Small intestine (tissue), 7 donors: ENCODE measurements around the gene JMJD1C. TPM values are rescaled to one million over a fixed set of nuclear protein-coding genes. Genes with fewer than 3 reads are reported as not detected.

Source experiments
- DNase-seq, 2 donors: peaks; one replicate each; pipeline versions ENCODE4 v3.0.0 to v3.0.0-alpha.2; 2013
- FAIRE-seq: peaks from 2 replicates; lab custom pipeline; 2012; peaks lifted over from hg19 to GRCh38; lab: Jason Lieb, UNC
- H3K27ac ChIP-seq, 3 donors: one replicate each; pipeline ENCODE4 v1.5.1; 2013; ENCODE audit warnings: low read length in 2 of 3, mild to moderate bottlenecking in 2 of 3, control low read depth in 1 of 3, inconsistent platforms in 1 of 3, low read depth in 1 of 3, moderate library complexity in 1 of 3
- H3K27me3 ChIP-seq, 3 donors: one replicate each; pipeline ENCODE4 v1.6.1; 2013; ENCODE audit warnings: low read length in 3 of 3, inconsistent platforms in 1 of 3; ENCODE audit not compliant: control insufficient read depth in 3 of 3, insufficient read depth in 3 of 3
- H3K36me3 ChIP-seq, 3 donors: one replicate each; pipeline ENCODE4 v1.6.1; 2013; ENCODE audit warnings: low read length in 3 of 3, inconsistent platforms in 1 of 3, low read depth in 1 of 3, mild to moderate bottlenecking in 1 of 3, moderate library complexity in 1 of 3; ENCODE audit not compliant: control insufficient read depth in 3 of 3, insufficient read depth in 2 of 3
- H3K4me1 ChIP-seq, 3 donors: one replicate each; pipeline ENCODE4 v1.6.1; 2013; ENCODE audit warnings: low read length in 2 of 3, inconsistent platforms in 1 of 3, low read depth in 1 of 3, mild to moderate bottlenecking in 1 of 3, moderate library complexity in 1 of 3; ENCODE audit not compliant: control insufficient read depth in 3 of 3, insufficient read depth in 2 of 3
- H3K4me3 ChIP-seq, 3 donors: one replicate each; pipeline ENCODE4 v1.5.1; 2013; ENCODE audit warnings: low read length in 3 of 3, control low read depth in 1 of 3, inconsistent platforms in 1 of 3, low read depth in 1 of 3, mild to moderate bottlenecking in 1 of 3, moderate library complexity in 1 of 3
- H3K9me3 ChIP-seq, 2 donors: one replicate each; pipeline ENCODE4 v1.6.1; 2013; ENCODE audit warnings: low read depth in 1 of 2, low read length in 1 of 2; ENCODE audit not compliant: control insufficient read depth in 2 of 2, insufficient read depth in 1 of 2
- WGBS, 3 donors: extraction: QIAGEN DNeasy Blood & Tissue Kit; methylation state at CpG; one replicate each; pipeline ENCODE4 v1.1.7; 2013; 5-methylcytosine and 5-hydroxymethylcytosine counted together
- polyA plus RNA-seq, 4 donors: library from polyadenylated mRNA; stranded (reverse) in 3 of 4; unstranded in 1 of 4; fragments of 200-250 nt in 3 of 4; fragments of 120-200 nt in 1 of 4; gene quantifications; one replicate each; pipeline versions ENCODE4 v1.2.1 to v1.2.3, GENCODE V29; 2013
- donor health status: healthy with polysubstance abuse.
- donor health status: control.
- donor health status: control.
- donor health status: Bipolar disorder and iron deficiency.
- donor health status: healthy.

The JMJD1C gene
- polyA plus RNA-seq, 4 donors: 22.4 to 108 (median 39.1) TPM

DNA sequence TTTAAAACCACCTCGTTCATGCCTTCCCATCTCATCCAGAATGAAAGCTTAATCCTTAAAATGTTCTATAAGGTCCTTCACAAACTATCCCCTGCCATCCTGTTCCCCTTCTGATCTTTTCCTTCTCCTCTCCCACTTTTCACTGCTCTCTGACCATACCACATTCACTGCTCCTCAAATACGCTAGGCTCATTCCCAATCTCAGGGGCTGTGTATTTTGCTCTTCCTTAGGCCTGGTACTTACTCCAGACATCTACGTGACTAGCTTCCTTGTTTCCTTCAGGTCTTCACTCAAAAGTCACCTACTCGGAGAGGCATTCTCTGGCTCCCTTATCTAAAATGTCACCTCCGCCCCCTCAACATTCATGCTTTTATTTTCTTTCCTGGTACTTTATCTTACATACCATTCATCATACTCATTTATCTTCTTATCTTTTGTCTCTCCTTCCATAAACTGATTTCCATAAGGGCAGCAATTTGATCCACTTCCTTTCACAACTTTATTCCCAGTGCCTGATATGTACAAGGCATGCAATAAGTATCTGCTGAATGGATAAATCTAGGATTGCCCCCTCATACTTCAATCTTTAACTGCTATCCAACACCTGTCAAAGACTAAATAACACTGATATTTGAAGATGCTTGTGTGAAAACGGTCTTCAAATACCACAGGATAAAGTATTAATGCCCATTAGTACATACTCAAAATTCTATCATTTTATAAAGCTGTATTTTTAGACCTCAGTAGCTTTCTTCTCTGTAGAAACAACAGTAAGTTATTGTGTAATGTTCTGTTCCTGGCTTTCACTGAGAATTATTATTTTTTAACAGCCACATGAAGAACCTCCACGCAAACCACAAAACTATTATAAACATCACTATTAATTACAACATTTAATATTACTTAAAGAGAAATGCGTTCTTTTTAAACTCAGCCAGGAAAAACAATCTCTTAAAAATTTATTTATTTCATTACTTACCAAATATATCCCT lies 27.0 kb downstream of the JMJD1C start:
- FAIRE-seq (no peak), DNase-seq (peak; percentile 20 to 22)
- no peak overlapping the region for H3K4me3 ChIP-seq
- peak overlapping the region in 1 of 3 donors; percentile 32 for H3K27ac ChIP-seq
- WGBS, 3 donors: 56 to 72% (median 72%) methylated on average over 8 of the region's 8 CpGs
- H3K9me3 ChIP-seq: no peaks in the 10 kb centered on the region
- H3K4me1 ChIP-seq: peaks cover 0 to 4% (median 3%) of the 10 kb centered on the region in 3 donors
- no peaks in the 10 kb centered on the region for H3K27me3 ChIP-seq
- H3K36me3 ChIP-seq: peaks cover 0 to 3% (median 0%) of the 10 kb centered on the region in 3 donors

- H3K9me3 ChIP-seq: no peaks in the 10 kb centered on the region
- peaks cover 0 to 2% (median 0%) of the 10 kb centered on the region in 3 donors for H3K36me3 ChIP-seq
- WGBS, 3 donors: 85 to 87% (median 85%) methylated on average over 2 of the region's 2 CpGs
- H3K27me3 ChIP-seq: no peaks in the 10 kb centered on the region
- H3K27ac ChIP-seq: no peak overlapping the region
- H3K4me1 ChIP-seq: peaks cover 0 to 5% (median 3%) of the 10 kb centered on the region in 3 donors
- no peak overlapping the region for H3K4me3 ChIP-seq
- FAIRE-seq (no peak), DNase-seq (no peak)
Measured at GRCh38 chr10:63437116-63437949, 28.4 kb downstream of the JMJD1C start.

GRCh38 chr10:63436225-63436624 lies 29.6 kb downstream of the JMJD1C start:
- Histone ChIP-seq H3K27ac (no peak overlapping the region), H3K27me3 (no peaks in the 10 kb centered on the region), H3K9me3 (no peaks in the 10 kb centered on the region), H3K36me3 (peaks cover 0 to 7% (median 0%) of the 10 kb centered on the region in 3 donors), H3K4me3 (no peak overlapping the region), H3K4me1 (peaks cover 0 to 5% (median 3%) of the 10 kb centered on the region in 3 donors)
- FAIRE-seq: no peak
- DNase-seq: no peak
- WGBS, 3 donors: 96 to 100% (median 100%) methylated on average over 1 of the region's 1 CpG

GRCh38 chr10:63434866-63435854 lies 30.6 kb downstream of the JMJD1C start:
- FAIRE-seq (no peak), DNase-seq (no peak)
- Histone ChIP-seq H3K4me1 (peaks cover 0 to 5% (median 3%) of the 10 kb centered on the region in 3 donors), H3K27ac (no peak overlapping the region), H3K9me3 (no peaks in the 10 kb centered on the region), H3K36me3 (peaks cover 0 to 10% (median 0%) of the 10 kb centered on the region in 3 donors), H3K27me3 (no peaks in the 10 kb centered on the region), H3K4me3 (no peak overlapping the region)
- WGBS, 3 donors: 81 to 88% (median 85%) methylated on average over 13 of the region's 13 CpGs

DNA sequence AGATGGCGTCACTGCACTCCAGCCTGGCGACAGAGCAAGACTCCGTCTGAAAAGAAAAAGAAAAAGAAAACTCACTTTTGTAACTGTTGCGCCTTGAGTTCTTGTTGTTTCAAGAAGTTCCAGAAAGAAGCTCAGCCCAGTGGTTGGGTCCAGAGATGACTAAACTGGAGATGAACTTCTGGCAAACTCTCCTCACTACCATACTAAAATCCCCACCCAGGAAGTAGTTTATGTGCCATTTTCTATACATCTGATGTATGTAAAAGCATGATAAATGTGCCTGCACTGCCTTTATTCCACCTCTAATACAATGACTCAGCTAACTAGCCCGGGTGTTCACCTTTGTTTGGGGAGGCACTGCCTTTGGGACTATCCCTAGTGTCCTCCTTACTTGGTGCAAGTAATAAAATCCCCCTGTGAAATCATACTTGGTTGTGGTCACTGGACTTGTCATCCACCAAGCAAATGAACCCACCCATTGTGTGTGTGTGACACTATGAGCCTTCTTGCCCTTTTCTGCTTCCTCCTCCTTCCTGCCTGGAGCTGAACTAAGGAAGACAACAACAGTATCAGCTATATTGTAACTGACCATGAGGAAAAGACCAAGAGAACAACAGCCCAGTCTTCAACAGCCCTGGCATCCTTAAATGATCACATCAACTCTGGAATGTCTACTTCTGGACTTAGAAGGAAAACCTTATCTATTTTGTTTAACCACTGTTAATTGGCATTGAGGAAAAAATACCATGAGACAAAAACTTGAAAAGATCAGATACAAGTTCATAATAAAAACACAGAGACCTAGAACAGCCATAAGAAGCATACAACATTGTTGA lies 33.6 kb downstream of the JMJD1C start:
- Histone ChIP-seq H3K27ac (no peak overlapping the region), H3K36me3 (peaks cover 0 to 17% (median 0%) of the 10 kb centered on the region in 3 donors), H3K4me1 (peaks cover 0 to 5% (median 0%) of the 10 kb centered on the region in 3 donors), H3K4me3 (no peak overlapping the region), H3K9me3 (no peaks in the 10 kb centered on the region), H3K27me3 (no peaks in the 10 kb centered on the region)
- FAIRE-seq (no peak), DNase-seq (no peak)
- 92 to 95% (median 94%) methylated on average over 5 of the region's 5 CpGs for WGBS, 3 donors

- 78 to 91% (median 81%) methylated on average over 1 of the region's 1 CpG for WGBS, 3 donors
- no peaks in the 10 kb centered on the region for H3K9me3 ChIP-seq
- DNase-seq (no peak), FAIRE-seq (no peak)
- H3K27ac ChIP-seq: no peak overlapping the region
- peaks cover 0 to 5% (median 0%) of the 10 kb centered on the region in 3 donors for H3K4me1 ChIP-seq
- H3K36me3 ChIP-seq: peaks cover 0 to 19% (median 0%) of the 10 kb centered on the region in 3 donors
- H3K4me3 ChIP-seq: no peak overlapping the region
- no peaks in the 10 kb centered on the region for H3K27me3 ChIP-seq
Measured at GRCh38 chr10:63430999-63431356, 34.8 kb downstream of the JMJD1C start.
